ENCODE measurements around the gene TENM4. TPM values are rescaled to one million over a fixed set of nuclear protein-coding genes. Genes with fewer than 3 reads are reported as not detected.
"Not testable (repeated sequence)": the region's sequence is repeated elsewhere in the genome, so short reads cannot be mapped to it uniquely, and the experiment has no call there.

Gene TENM4
- total RNA-seq, 1 donor: 10.4 TPM

GRCh38 chr11:78889698-78890097, 551.1 kb downstream of the TENM4 start:
- no peak for TF ChIP-seq CTCF (IDR thresholded peaks at IDR 0.05; ENCODE audit: insufficient read depth, low read depth, low read length)
- DNase-seq (ENCODE audit: low read depth): no peak
- H3K4me3 ChIP-seq (ENCODE audit: low read depth, low read length): no peak overlapping the region

- peak; percentile 1 for DNase-seq (ENCODE audit: low read depth)
- H3K4me3 ChIP-seq (ENCODE audit: low read depth, low read length): no peak overlapping the region
- TF ChIP-seq CTCF (IDR thresholded peaks at IDR 0.05; ENCODE audit: insufficient read depth, low read depth, low read length): no peak
These were observed 554.2 kb downstream of the TENM4 start for GRCh38 chr11:78886616-78887015.

GRCh38 chr11:78884761-78885160, 556.1 kb downstream of the TENM4 start:
- DNase-seq (ENCODE audit: low read depth): no peak
- no peak for TF ChIP-seq CTCF (IDR thresholded peaks at IDR 0.05; ENCODE audit: insufficient read depth, low read depth, low read length)
- no peak overlapping the region for H3K4me3 ChIP-seq (ENCODE audit: low read depth, low read length)

GRCh38 chr11:78883506-78883905, 557.3 kb downstream of the TENM4 start:
- no peak for TF ChIP-seq CTCF (IDR thresholded peaks at IDR 0.05; ENCODE audit: insufficient read depth, low read depth, low read length)
- no peak for DNase-seq (ENCODE audit: low read depth)
- no peak overlapping the region for H3K4me3 ChIP-seq (ENCODE audit: low read depth, low read length)

GRCh38 chr11:78879094-78879980, 561.5 kb downstream of the TENM4 start:
- not testable (repeated sequence) for H3K4me3 ChIP-seq (ENCODE audit: low read depth, low read length); DNase-seq (ENCODE audit: low read depth)

GRCh38 chr11:78878631-78879030, 562.2 kb downstream of the TENM4 start:
- H3K4me3 ChIP-seq (ENCODE audit: low read depth, low read length): no peak overlapping the region
- no peak for TF ChIP-seq CTCF (IDR thresholded peaks at IDR 0.05; ENCODE audit: insufficient read depth, low read depth, low read length)
- no peak for DNase-seq (ENCODE audit: low read depth)

- DNase-seq (ENCODE audit: low read depth): no peak
- no peak overlapping the region for H3K4me3 ChIP-seq (ENCODE audit: low read depth, low read length)
- no peak for TF ChIP-seq CTCF (IDR thresholded peaks at IDR 0.05; ENCODE audit: insufficient read depth, low read depth, low read length)
These were observed 564.2 kb downstream of the TENM4 start for GRCh38 chr11:78876676-78877075.
